ENCODE measurements around the gene RAB33B.

DNA sequence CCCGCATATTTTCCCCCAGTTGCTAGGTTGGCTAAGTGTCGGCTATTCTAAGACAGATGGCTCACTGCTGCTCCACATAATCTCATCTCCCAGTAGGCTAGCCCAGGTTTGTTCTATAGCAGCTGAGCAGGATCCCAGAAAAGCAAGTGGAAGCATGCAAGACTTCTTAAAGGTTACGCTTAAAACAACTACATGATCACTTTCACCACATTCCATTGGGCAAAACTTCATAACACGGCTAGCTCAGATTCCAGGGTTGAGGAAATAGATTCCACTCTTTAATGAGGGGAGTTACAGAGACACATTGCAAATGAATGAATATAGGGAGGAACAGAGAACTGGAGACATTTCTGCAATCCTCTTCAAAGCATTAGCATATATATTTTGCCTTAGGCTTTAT, 12.9 kb upstream of the RAB33B start:
- TF ChIP-seq, protein P1, sequence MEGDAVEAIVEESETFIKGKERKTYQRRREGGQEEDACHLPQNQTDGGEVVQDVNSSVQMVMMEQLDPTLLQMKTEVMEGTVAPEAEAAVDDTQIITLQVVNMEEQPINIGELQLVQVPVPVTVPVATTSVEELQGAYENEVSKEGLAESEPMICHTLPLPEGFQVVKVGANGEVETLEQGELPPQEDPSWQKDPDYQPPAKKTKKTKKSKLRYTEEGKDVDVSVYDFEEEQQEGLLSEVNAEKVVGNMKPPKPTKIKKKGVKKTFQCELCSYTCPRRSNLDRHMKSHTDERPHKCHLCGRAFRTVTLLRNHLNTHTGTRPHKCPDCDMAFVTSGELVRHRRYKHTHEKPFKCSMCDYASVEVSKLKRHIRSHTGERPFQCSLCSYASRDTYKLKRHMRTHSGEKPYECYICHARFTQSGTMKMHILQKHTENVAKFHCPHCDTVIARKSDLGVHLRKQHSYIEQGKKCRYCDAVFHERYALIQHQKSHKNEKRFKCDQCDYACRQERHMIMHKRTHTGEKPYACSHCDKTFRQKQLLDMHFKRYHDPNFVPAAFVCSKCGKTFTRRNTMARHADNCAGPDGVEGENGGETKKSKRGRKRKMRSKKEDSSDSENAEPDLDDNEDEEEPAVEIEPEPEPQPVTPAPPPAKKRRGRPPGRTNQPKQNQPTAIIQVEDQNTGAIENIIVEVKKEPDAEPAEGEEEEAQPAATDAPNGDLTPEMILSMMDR (conservative IDR thresholded peaks at IDR 0.05; ENCODE audit: low read length), result no peak
- no peak for TF ChIP-seq EZH2phosphoT487 (IDR thresholded peaks at IDR 0.05; ENCODE audit: borderline replicate concordance)

Data from Loucy (cell line).